NCI-H774 (cell line): ENCODE results near the gene PRF1.
"Not testable (repeated sequence)": the region's sequence is repeated elsewhere in the genome, so short reads cannot be mapped to it uniquely, and the experiment has no call there.

Experiments used
- DNase-seq: peaks from one replicate; lab custom pipeline; 2025; lab: John Stamatoyannopoulos, UW

Gene PRF1

DNA sequence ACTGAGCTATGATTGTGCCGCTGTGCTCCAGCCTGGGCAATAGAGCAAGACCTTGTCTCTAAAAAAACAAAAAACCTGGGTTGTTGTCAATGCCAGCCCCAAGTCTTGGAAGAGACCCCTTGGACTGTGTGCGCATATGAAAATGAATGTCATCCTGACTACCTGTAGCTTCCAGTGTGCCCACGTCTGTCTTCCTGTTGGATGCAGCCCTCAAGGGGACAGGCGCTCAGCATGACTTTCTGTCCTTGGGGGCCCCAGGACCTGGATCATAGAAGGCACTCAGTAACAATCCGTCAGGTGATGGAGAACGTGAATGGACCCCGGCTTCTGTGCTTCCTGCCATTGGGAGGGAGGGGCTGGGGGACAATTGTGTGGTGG lies 9.0 kb downstream of the PRF1 start:
- no peak for DNase-seq

- no peak for DNase-seq
Observed at GRCh38 chr10:70592746-70593512, 9.6 kb downstream of the PRF1 start.

DNA sequence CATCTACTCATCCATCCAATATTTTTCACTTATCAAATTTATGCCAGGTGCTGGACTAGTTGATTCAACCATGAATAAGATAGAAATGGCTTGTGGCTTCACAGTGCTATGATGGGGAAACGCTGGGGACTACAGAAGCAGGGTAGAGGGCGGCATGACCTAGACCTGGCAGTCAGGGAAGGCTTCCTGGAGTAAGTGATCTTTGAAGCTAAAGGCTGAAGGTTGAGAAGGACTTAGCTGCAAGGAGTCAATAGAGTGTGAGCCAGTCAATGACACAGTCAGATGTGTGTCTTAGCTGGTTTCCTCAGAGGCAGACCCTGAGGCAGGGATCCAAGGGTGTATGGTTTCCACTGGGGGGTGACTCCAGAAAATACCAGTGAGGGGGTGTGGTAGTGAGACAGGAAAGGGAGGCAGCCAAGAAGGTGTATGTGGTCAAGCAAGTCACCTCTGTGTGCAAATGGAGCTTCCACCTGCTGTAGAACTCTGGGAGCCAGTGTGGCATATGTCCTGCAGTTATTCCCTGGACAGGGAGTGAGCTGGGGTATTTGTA lies 10.3 kb downstream of the PRF1 start:
- no peak for DNase-seq

DNA sequence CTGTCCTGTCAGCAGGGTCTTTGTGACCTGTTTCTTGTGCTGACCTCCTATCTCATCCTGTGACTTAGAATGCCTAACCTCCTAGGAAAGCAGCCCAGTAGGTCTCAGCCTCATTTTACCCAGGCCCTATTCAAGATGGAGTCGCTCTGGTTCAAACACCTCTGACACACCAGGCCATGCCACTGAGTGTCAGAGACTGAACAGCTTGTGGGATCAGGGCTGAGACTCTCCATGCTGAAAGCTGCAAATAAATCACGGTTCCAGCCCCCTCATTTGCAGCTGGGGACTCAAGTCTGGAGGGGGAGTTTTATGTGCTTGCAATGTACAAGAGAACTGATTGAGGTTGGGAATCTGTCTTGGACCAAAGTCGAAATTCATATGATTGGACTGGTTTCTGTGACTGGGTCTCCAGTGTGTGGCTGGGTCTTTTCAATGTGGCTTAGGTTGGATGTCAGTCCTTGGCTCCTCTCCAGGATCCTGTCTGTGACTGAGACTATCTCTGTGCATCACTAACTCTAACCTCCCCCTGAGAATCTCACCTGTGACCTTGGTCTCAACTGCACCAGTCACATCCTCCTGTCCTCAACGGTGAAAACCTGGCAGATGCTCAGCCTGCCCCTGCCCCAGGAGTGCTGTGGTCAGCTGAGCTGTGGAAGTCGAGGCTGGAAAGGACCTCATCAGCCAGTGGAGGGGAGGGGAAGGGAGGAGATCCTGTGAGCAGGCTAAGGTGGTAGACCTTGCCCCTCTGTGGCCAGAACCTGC lies 11.7 kb downstream of the PRF1 start:
- DNase-seq = no peak

GRCh38 chr10:70589762-70590654 lies 12.5 kb downstream of the PRF1 start:
- DNase-seq = no peak

DNA sequence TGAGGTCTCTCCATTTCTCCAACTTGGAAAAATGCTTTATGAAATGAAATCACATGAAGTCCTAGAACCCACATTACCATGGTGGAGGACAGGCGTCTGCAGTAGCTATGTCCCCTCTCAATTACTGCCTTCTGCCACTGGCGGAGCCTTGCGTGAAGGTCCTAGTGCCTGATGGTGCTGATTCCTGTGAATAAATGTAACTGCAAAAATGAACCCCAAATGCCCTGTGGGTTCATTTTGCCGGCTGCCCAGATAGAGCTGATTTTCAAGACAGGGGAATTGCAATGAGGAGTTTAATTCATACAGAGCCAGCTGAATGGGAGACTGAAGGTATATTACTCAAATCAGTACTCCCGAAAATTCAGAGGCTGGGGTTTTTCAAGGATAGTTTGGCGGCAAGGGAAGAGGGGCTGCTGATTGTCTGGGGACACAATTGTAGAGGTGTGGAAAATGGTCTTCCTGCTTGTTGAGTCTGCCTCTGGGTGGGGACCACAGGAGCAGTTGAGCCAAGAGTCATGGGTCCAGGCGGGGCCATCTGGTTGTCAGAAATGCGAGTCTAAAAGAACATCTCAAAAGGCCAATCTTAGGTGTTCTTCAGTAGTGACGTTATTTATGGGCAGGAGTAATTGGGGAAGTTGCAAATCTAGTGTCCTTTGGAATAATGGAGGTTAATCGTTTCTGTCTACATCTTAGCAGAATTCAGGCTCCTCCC lies 13.5 kb downstream of the PRF1 start:
- no peak for DNase-seq

- no peak for DNase-seq
Observed at GRCh38 chr10:70588255-70588654, 14.3 kb downstream of the PRF1 start.

- DNase-seq = no peak
Observed at GRCh38 chr10:70587045-70587658, 15.4 kb downstream of the PRF1 start.

- no peak for DNase-seq
Observed at GRCh38 chr10:70586348-70586930, 16.1 kb downstream of the PRF1 start.

DNA sequence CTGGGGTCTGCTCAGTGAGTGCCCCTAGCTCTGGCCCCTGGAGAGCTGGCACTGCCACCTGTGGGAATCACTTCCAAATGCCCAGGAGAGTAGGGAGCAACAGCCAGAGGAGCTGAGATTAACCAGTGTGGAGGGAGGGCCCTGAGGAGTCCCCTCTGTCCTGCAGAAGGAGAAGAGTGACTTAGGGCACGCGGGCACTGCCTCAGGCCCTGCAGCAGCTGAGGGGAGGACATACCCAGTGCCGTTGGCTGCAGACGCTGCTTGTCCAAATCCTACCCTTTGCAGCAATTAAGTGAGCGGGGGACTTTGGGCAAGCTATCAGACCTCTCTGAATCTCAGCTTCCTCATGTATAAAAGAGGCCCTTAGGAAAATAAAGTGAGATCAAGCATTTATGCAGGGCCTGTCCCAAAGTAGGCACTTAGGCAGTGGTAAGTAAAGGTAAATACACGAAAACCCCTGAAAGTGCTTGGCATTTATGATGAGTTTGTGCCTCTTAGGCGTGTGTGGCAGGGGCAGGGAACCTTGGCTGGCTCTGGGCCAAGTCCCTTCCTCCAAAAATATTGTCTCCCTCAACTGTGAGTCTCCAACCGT lies 16.9 kb downstream of the PRF1 start:
- no peak for DNase-seq

GRCh38 chr10:70584909-70585544 lies 17.5 kb downstream of the PRF1 start:
- DNase-seq = peak; percentile 42

DNA sequence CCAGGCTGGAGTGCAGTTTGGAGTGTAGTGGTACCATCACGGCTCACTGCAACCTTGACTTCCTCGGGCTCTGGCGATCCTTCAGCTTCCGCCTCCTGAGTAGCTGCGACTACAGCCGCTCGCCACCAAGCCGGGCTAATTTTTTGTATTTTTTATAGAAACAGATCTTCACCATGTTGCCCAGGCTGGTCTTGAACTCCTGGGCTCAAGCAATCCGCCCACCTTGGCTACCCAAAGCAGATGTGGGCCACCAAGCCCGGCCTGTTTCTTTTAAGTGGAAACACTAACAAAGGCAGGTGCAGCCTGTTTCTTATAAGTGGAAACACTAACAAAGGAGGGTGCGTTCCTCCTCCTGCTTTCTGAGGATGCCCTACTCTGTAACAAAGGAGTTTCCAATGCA lies 18.2 kb downstream of the PRF1 start:
- DNase-seq = peak; percentile 9

DNA sequence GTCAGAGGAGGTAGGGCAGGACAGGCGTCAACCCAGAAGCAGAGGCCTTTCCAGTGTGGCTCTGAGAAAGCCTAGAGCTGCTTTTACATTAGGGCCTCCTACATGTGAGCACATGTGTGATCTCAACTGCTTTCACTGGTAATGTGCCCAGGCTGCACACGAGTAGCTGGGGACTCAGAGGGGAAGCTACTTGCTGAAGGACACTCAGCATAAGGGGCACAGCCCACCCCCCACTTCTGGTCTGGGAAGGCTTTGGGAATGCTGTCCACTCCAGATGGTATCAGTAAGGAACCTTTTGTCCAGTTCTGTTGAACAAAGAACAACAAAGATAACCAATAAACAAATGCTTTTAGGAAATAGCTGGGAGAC lies 18.9 kb downstream of the PRF1 start:
- DNase-seq = no peak

DNA sequence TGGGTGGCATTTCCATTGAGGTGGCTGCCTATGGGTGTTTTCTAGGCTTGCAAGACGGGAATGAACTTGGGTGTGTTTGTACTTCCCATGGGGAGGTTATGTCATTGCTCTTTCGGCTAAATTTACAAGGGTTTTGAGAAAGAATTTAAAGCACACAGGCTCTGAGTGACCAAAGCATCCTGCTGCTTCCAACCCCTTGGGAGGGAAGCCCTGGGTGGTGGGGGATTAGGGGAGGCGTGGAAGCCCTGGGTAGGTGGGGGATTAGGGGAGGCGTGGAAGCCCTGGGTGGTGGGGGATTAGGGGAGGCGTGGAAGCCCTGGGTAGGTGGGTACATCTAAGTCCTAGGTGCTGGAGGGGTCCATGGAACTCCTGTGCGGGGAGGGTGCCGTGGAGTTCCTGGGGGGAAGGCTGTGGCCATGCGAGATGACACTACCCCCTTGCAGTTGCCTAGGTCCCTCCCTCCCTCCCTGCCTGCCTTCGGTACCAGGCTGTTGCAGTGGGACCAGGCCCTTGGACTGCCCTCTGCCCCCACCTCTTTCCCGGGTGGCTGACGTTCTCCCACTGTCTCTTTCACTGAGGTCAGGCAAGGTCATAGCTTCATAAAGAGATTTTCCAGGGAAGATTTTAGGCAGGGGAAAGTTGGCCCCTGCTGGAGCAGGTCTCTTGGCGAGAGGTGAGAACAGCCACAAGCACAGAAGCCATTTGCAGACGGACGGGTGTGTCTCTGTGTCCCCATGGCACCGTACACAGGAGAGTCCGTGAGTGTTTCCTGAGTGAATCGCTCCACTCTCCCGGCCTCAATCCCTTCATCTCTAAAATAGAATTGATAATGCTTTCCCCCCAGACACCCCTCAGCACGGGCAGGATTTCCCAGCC lies 19.5 kb downstream of the PRF1 start:
- DNase-seq = no peak

DNA sequence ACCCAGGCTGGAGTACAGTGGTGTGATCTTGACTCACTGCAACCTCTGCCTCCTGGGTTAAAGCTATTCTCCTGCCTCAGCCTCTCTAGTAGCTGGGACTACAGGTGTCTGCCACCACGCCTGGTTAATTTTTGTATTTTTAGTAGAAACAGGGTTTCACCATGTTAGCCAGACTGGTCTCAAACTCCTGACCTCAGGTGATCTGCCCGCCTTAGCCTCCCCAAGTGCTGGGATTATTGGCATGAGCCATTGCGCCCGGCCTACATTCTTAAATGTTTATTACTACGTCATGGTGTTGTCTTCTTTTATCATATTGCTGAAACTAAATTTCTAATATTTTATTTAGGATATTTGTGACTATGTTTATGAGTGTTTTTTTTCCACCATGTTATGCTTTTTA lies 21.4 kb downstream of the PRF1 start:
- DNase-seq = not testable (repeated sequence)

DNA sequence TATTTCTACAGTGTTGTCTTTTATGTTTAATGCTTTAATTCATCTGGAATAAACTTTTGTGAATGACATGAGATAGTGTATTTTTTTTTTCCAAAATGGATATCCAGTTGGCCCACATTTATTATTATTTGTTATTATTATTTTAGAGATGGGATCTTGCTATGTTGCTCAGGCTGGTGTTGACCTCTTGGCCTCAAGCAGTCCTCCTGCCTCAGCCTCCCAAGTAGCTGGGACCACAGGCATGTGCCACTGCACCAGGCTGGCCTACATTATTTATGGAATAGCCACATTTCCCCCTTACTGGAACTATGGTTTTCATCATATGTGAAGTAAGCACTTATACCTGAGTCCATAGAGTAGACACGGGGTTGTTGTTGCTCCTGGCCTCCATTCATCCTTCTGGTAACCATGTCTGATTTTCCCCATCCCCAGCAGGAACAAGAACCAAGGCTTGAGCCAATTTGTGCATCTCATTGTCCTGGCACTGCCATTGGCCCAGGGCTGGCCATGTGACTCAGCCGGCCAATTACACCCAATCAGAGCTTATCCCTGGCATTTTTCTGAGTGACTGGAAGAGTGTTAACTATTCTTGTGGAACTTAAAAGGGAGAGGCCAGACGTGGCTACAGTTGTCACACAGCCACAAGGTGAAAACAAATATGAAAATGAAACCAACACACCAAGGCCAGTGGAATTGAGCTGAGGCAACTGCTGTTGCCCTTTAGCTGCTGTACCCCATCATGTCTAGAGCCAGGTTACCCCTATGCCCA lies 23.1 kb downstream of the PRF1 start:
- no peak for DNase-seq

GRCh38 chr10:70578371-70578947 lies 24.1 kb downstream of the PRF1 start:
- DNase-seq = no peak
